Activated CD4-positive, alpha-beta T cell treated with anti-CD3 and anti-CD28 coated beads, Interleukin-2, amount 10 ng/mL, durations not matched to agents 7 days and 5 days (primary cell): Measurements from ENCODE around the gene DUSP12. TPM values are rescaled to one million over a fixed set of nuclear protein-coding genes. Genes with fewer than 3 reads are reported as not detected.

Experiments
- CTCF ChIA-PET: fragments of 350-600 bp; sonication (Branson Sonifier 250); formaldehyde crosslinking; loops from one replicate; lab custom pipeline; 2021; ENCODE audit warnings: antibody characterized with exemption; lab: Charles Lee
- POLR2A ChIA-PET: fragments of 350-600 bp; sonication (Branson Sonifier 250); formaldehyde crosslinking; loops from one replicate; lab custom pipeline; 2021; ENCODE audit warnings: antibody characterized with exemption; lab: Charles Lee
- DNase-seq: peaks from one replicate; pipeline ENCODE4 v3.0.0-alpha.2; 2020
- H3K27ac Mint-ChIP-seq: one replicate; pipeline ENCODE4 v1.8.0; 2021; ENCODE audit warnings: mild to moderate bottlenecking, moderate library complexity, mixed read lengths
- H3K27me3 Mint-ChIP-seq: one replicate; pipeline ENCODE4 v1.8.0; 2021; ENCODE audit warnings: mixed read lengths
- H3K36me3 Mint-ChIP-seq: one replicate; pipeline ENCODE4 v1.8.0; 2021; ENCODE audit warnings: low read depth, mixed read lengths
- H3K4me1 Mint-ChIP-seq: one replicate; pipeline ENCODE4 v1.8.0; 2021; ENCODE audit warnings: mixed read lengths
- H3K4me3 Mint-ChIP-seq: one replicate; pipeline ENCODE4 v1.8.0; 2021; ENCODE audit warnings: mild to moderate bottlenecking, moderate library complexity, mixed read lengths
- H3K9me3 Mint-ChIP-seq: one replicate; pipeline ENCODE4 v1.8.0; 2021; ENCODE audit warnings: mixed read lengths
- total RNA-seq, 2 experiments: library from RNA; stranded (reverse); gene quantifications; one replicate each; pipeline ENCODE4 v1.2.3, GENCODE V29; 2021

DUSP12 gene
- total RNA-seq, 2 experiments from 2014 or later: 21.6 TPM

- H3K27me3 Mint-ChIP-seq: no peaks in the 10 kb centered on the region
- H3K4me1 Mint-ChIP-seq: no peaks in the 10 kb centered on the region
- H3K4me3 Mint-ChIP-seq: no peak overlapping the region
- CTCF ChIA-PET: interaction anchor here (1.7 kb wide), 1 partner anchor 13 kb away, joined by 5 read pairs; no protein-coding TSS in a partner anchor
- peaks cover 19% of the 10 kb centered on the region for H3K36me3 Mint-ChIP-seq
- DNase-seq: no peak
- no peak overlapping the region for H3K27ac Mint-ChIP-seq
- POLR2A ChIA-PET: no interaction called here
- no peaks in the 10 kb centered on the region for H3K9me3 Mint-ChIP-seq
These were observed 29.8 kb downstream of the DUSP12 start for GRCh38 chr1:161779393-161779792.

GRCh38 chr1:161781995-161782394, 32.4 kb downstream of the DUSP12 start:
- H3K9me3 Mint-ChIP-seq: no peaks in the 10 kb centered on the region
- DNase-seq: no peak
- ChIA-PET CTCF (interaction anchor here (1.0 kb wide), 1 partner anchor 11 kb away, joined by 3 read pairs; no protein-coding TSS in a partner anchor), POLR2A (no interaction called here)
- H3K27ac Mint-ChIP-seq: no peak overlapping the region
- no peak overlapping the region for H3K4me3 Mint-ChIP-seq
- peaks cover 2% of the 10 kb centered on the region for H3K4me1 Mint-ChIP-seq
- H3K36me3 Mint-ChIP-seq: peaks cover 32% of the 10 kb centered on the region
- no peaks in the 10 kb centered on the region for H3K27me3 Mint-ChIP-seq

DNA sequence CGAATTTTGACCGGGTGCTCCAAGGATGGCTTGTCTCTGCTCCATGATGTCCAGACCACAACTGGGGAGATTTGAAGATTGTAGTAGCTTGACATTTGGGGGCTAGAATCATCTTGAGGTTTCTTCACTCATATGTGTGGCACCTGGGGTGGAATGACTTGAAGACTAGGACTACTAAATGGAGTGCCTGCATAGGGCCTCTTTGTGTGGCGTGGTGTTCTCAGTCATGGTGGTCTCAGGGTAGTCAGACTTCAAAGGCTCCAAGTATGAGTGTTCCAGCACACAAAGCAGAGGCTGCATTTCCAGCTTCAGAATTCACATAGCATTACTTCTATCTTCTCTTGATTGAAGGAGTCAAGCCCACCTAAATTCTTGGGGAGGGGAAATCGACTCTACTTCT, 33.3 kb downstream of the DUSP12 start:
- H3K4me1 Mint-ChIP-seq: peaks cover 2% of the 10 kb centered on the region
- H3K9me3 Mint-ChIP-seq: no peaks in the 10 kb centered on the region
- H3K27ac Mint-ChIP-seq: no peak overlapping the region
- ChIA-PET CTCF (interaction anchor here (1.0 kb wide), 1 partner anchor 10 kb away, joined by 3 read pairs; no protein-coding TSS in a partner anchor), POLR2A (no interaction called here)
- H3K4me3 Mint-ChIP-seq: no peak overlapping the region
- no peaks in the 10 kb centered on the region for H3K27me3 Mint-ChIP-seq
- H3K36me3 Mint-ChIP-seq: peaks cover 33% of the 10 kb centered on the region
- no peak for DNase-seq

- DNase-seq: no peak
- Mint-ChIP-seq H3K36me3 (peaks cover 36% of the 10 kb centered on the region), H3K4me3 (no peak overlapping the region), H3K9me3 (no peaks in the 10 kb centered on the region), H3K27me3 (no peaks in the 10 kb centered on the region), H3K27ac (no peak overlapping the region), H3K4me1 (peaks cover 2% of the 10 kb centered on the region)
- CTCF ChIA-PET: no interaction called here
- POLR2A ChIA-PET: no interaction called here
These were observed 35.4 kb downstream of the DUSP12 start for GRCh38 chr1:161784968-161785367.

DNA sequence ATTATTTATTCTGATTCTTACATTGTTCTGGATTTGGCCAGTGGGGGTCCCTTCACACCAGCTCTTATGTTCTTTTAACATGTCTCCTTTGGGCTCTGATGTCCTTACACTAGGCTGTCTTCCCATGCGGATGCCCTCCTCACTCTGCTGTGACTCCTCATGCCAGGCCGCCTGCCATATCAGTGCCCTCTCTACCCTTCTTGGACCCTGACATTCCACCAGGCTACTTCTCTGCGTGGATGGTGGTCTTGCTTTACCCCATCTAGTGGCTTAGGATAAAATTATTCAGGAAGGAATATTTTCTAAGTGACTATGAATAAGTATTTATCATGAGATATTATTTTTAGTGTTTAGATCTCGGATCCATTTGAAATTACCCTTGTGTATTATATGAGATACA, 37.8 kb downstream of the DUSP12 start:
- no peak for DNase-seq
- H3K27me3 Mint-ChIP-seq: no peaks in the 10 kb centered on the region
- no peaks in the 10 kb centered on the region for H3K9me3 Mint-ChIP-seq
- H3K27ac Mint-ChIP-seq: no peak overlapping the region
- CTCF ChIA-PET: interaction anchor here (0.7 kb wide), 1 partner anchor 323 kb away, joined by 3 read pairs; no protein-coding TSS in a partner anchor
- H3K4me1 Mint-ChIP-seq: peaks cover 14% of the 10 kb centered on the region
- H3K36me3 Mint-ChIP-seq: peaks cover 42% of the 10 kb centered on the region
- H3K4me3 Mint-ChIP-seq: no peak overlapping the region
- POLR2A ChIA-PET: no interaction called here

- DNase-seq: no peak
- ChIA-PET POLR2A (no interaction called here), CTCF (no interaction called here)
- no peaks in the 10 kb centered on the region for H3K27me3 Mint-ChIP-seq
- peaks cover 20% of the 10 kb centered on the region for H3K4me1 Mint-ChIP-seq
- no peak overlapping the region for H3K4me3 Mint-ChIP-seq
- H3K9me3 Mint-ChIP-seq: no peaks in the 10 kb centered on the region
- H3K27ac Mint-ChIP-seq: no peak overlapping the region
- peaks cover 49% of the 10 kb centered on the region for H3K36me3 Mint-ChIP-seq
These were observed 41.2 kb downstream of the DUSP12 start for GRCh38 chr1:161790587-161791317.

GRCh38 chr1:161791904-161792655, 42.5 kb downstream of the DUSP12 start:
- ChIA-PET CTCF (interaction anchor here (0.6 to 3.4 kb wide), 21 partner anchors 10 to 249 kb away, joined by 3 to 30 read pairs (median 4); partner anchors contain the start of gene OLFML2B), POLR2A (interaction anchor here (1.0 kb wide), 1 partner anchor 245 kb away, joined by 3 read pairs; no protein-coding TSS in a partner anchor)
- Mint-ChIP-seq H3K27me3 (no peaks in the 10 kb centered on the region), H3K4me1 (peaks cover 19% of the 10 kb centered on the region), H3K9me3 (no peaks in the 10 kb centered on the region), H3K36me3 (peaks cover 51% of the 10 kb centered on the region), H3K4me3 (no peak overlapping the region), H3K27ac (no peak overlapping the region)
- no peak for DNase-seq

GRCh38 chr1:161792740-161793139, 43.2 kb downstream of the DUSP12 start:
- no peak for DNase-seq

DNA sequence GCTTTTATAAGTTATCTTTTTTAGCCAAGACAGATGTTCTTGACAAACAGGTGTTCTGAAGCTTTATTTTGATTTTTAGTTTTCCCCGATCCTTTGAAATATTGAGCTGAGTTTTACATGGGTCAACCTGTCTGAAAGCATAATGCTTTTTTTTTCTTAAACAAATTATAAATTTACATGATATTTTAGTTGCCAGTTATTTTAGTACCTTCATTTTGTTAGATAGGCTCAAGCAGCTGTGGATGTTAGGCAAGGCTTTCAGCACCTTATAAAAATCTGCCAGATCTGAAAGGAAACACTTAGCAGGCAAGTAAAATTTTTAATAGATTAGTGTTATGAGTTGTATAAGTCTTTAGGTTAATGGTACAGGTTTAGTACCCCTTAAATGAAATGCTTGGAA, 50.2 kb downstream of the DUSP12 start:
- H3K9me3 Mint-ChIP-seq: no peaks in the 10 kb centered on the region
- no peak overlapping the region for H3K27ac Mint-ChIP-seq
- H3K27me3 Mint-ChIP-seq: no peaks in the 10 kb centered on the region
- H3K36me3 Mint-ChIP-seq: peaks cover 57% of the 10 kb centered on the region
- no peak for DNase-seq
- no peaks in the 10 kb centered on the region for H3K4me1 Mint-ChIP-seq
- ChIA-PET CTCF (no interaction called here), POLR2A (no interaction called here)
- H3K4me3 Mint-ChIP-seq: no peak overlapping the region

More at GRCh38 chr1:161792740-161793139, 43.2 kb downstream of the DUSP12 start:
- CTCF ChIA-PET: interaction anchor here (0.6 to 3.4 kb wide), 22 partner anchors 10 to 545 kb away, joined by 3 to 30 read pairs (median 4); partner anchors contain the start of gene OLFML2B
- no peak overlapping the region for H3K4me3 Mint-ChIP-seq
- POLR2A ChIA-PET: interaction anchor here (1.0 kb wide), 1 partner anchor 244 kb away, joined by 3 read pairs; no protein-coding TSS in a partner anchor
- H3K27ac Mint-ChIP-seq: no peak overlapping the region
- no peaks in the 10 kb centered on the region for H3K27me3 Mint-ChIP-seq
- peaks cover 19% of the 10 kb centered on the region for H3K4me1 Mint-ChIP-seq
- H3K9me3 Mint-ChIP-seq: no peaks in the 10 kb centered on the region
- H3K36me3 Mint-ChIP-seq: peaks cover 54% of the 10 kb centered on the region

DNA sequence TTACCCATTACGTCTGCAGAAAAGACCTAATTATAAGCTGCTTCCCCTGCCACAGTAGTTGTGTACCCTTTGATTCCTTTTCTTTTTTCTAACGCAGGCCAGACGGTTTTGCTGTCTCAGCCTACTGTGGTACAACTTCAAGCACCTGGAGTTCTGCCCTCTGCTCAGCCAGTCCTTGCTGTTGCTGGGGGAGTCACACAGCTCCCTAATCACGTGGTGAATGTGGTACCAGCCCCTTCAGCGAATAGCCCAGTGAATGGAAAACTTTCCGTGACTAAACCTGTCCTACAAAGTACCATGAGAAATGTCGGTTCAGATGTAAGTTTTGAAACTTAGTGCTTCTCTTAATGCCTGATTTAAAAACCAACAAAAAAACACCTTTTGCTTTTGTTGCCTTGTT, 52.4 kb downstream of the DUSP12 start:
- no peaks in the 10 kb centered on the region for H3K4me1 Mint-ChIP-seq
- H3K27ac Mint-ChIP-seq: peak overlapping the region; percentile 61
- H3K27me3 Mint-ChIP-seq: no peaks in the 10 kb centered on the region
- H3K36me3 Mint-ChIP-seq: peaks cover 55% of the 10 kb centered on the region
- CTCF ChIA-PET: interaction anchor here (2.2 kb wide), 1 partner anchor 9 kb away, joined by 8 read pairs; no protein-coding TSS in a partner anchor
- no peaks in the 10 kb centered on the region for H3K9me3 Mint-ChIP-seq
- H3K4me3 Mint-ChIP-seq: no peak overlapping the region
- DNase-seq: no peak
- POLR2A ChIA-PET: no interaction called here

DNA sequence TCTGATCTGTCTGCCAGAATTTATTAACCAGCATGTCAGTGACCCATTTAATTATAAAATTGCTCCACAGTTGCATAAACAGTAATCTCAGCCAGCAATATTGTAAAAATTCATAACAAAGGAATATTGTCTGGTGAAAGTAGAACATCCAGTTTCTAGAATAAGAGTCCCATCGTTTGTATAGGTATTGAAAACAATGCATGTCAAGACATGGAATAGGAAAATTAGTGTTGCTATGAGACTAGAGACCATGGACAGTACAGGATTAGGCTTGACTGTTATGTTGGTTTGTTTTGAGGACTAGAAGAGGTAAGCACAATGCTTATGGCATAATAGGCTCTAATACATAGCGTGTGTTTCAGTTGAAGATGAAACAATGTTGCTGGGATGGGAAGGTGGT, 53.6 kb downstream of the DUSP12 start:
- Mint-ChIP-seq H3K9me3 (no peaks in the 10 kb centered on the region), H3K4me1 (no peaks in the 10 kb centered on the region), H3K36me3 (peaks cover 48% of the 10 kb centered on the region), H3K27ac (no peak overlapping the region), H3K27me3 (no peaks in the 10 kb centered on the region), H3K4me3 (no peak overlapping the region)
- no peak for DNase-seq
- ChIA-PET CTCF (interaction anchor here (2.2 kb wide), 1 partner anchor 10 kb away, joined by 8 read pairs; no protein-coding TSS in a partner anchor), POLR2A (no interaction called here)

GRCh38 chr1:161805399-161806197, 56.0 kb downstream of the DUSP12 start:
- Mint-ChIP-seq H3K4me1 (no peaks in the 10 kb centered on the region), H3K36me3 (peaks cover 55% of the 10 kb centered on the region), H3K27ac (no peak overlapping the region), H3K9me3 (peaks cover 7% of the 10 kb centered on the region), H3K27me3 (no peaks in the 10 kb centered on the region), H3K4me3 (no peak overlapping the region)
- CTCF ChIA-PET: no interaction called here
- DNase-seq: no peak
- POLR2A ChIA-PET: no interaction called here
